Mammary epithelial cell (primary cell): ENCODE results near the gene GDPD5.

Experiments used
- CTCF ChIP-seq, 2 donors: IDR thresholded peaks in 1 of 2; conservative IDR thresholded peaks in 1 of 2; 2 replicates each; pipeline ENCODE4 v1.5.1; 2011 to 2012; ENCODE audit warnings: inconsistent platforms in 2 of 2, low read length in 2 of 2, mild to moderate bottlenecking in 2 of 2, control low read depth in 1 of 2, low read depth in 1 of 2; ENCODE audit not compliant: insufficient read depth in 1 of 2; ENCODE audit errors: extremely low read depth in 1 of 2
- EZH2 ChIP-seq: IDR thresholded peaks from 2 replicates; pipeline ENCODE4 v1.6.1; 2012; ENCODE audit warnings: low read length, inconsistent platforms, borderline replicate concordance

DNA sequence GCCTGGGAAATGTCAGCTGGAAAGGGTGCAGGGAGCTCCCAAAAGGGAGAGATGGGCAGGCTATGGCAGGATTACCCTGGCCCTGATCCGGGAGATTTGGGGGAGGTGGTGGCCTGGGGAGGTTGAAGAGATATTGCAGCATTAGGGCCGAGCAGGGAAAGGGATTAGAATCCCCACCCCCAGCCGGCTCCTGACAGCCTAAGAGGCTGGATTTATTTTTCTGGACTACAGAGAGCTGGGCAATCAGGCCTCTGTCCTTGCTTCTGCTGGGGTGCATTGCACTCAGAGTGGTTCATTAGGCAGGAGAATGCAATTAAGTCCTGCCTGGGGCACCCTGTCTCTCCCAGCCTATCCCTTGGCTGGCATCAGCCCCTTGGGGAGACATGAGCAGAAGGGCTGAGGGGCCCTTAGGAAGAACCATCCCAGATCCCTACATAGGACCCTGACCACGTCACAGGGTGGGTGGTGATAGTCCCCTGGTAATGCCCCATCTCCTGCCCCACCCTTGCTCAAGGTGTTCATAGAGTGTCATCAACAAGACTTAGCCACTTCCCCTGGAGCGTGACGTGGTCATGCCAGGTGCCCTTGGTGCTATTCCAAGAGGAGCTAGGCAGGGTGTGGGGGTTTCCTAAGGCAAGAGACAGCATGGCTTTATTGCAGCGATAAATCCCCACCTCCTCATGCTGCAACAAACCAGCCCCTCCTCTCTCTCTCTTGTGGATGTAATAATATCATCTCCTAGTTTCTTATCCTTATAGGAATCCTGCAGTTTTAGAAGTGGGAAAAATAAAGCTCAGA, 54.4 kb downstream of the GDPD5 start:
- no peak for TF ChIP-seq CTCF (conservative IDR thresholded peaks at IDR 0.05 in 1 of 2, IDR thresholded peaks at IDR 0.05 in 1 of 2; ENCODE audit: extremely low read depth in 1 of 2, insufficient read depth in 1 of 2, low read depth in 1 of 2, low read length in 2 of 2)
- no peak for TF ChIP-seq EZH2
